ENCODE data around the gene ARHGAP6. TPM values are rescaled to one million over a fixed set of nuclear protein-coding genes. Genes with fewer than 3 reads are reported as not detected.

Gene ARHGAP6
- total and polyA plus RNA-seq, 2 of the 4 experiments (the other 2 are of a cell fraction) = 1.4 to 1.8 TPM

DNA sequence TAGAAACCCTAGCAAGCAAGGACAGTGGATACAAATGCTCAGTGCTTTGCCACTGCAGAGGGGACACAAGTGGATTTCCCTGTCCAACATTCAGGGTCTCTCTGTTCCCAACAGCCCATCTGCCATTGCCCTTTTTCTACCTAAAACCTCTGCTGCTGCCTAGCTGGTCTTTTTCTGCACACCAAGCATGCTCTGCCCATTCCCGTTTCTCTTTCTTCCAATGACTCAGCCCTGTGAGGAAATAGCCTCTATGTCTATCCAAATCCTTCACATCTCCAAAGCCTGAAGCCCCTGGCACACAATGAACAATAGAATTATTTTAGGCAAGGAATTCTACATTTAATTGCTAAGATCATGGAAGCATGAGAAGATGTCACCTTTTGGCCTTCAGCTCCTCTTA is 378.2 kb downstream of the ARHGAP6 start:
- H3K4ac ChIP-seq (ENCODE audit: low read depth, low read length) = no peak overlapping the region
- no peaks in the 10 kb centered on the region for H4K20me1 ChIP-seq (ENCODE audit: insufficient read depth, low read length)
- H2BK120ac ChIP-seq (ENCODE audit: low read depth, low read length) = no peak overlapping the region
- intact Hi-C loops (cut with micrococcal nuclease) = no loop called here
- H3K27me3 ChIP-seq (ENCODE audit: control insufficient read depth, insufficient read depth, low read length) = no peaks in the 10 kb centered on the region
- H3K9me3 ChIP-seq (ENCODE audit: control insufficient read depth, insufficient read depth, low read length) = no peaks in the 10 kb centered on the region
- H3K4me2 ChIP-seq (ENCODE audit: low read depth, low read length) = no peak overlapping the region
- H3K9me1 ChIP-seq (ENCODE audit: insufficient read depth, low read length) = peaks cover 2% of the 10 kb centered on the region
- no peak for TF ChIP-seq RCOR1 (IDR thresholded peaks at IDR 0.05; ENCODE audit: insufficient replicate concordance, low read length)
- TF ChIP-seq BHLHE40 (IDR thresholded peaks at IDR 0.05; ENCODE audit: low read depth, low read length) = no peak
- no peak for TF ChIP-seq CHD1 (IDR thresholded peaks at IDR 0.05; ENCODE audit: low read depth, low read length)
- TF ChIP-seq, protein P1, sequence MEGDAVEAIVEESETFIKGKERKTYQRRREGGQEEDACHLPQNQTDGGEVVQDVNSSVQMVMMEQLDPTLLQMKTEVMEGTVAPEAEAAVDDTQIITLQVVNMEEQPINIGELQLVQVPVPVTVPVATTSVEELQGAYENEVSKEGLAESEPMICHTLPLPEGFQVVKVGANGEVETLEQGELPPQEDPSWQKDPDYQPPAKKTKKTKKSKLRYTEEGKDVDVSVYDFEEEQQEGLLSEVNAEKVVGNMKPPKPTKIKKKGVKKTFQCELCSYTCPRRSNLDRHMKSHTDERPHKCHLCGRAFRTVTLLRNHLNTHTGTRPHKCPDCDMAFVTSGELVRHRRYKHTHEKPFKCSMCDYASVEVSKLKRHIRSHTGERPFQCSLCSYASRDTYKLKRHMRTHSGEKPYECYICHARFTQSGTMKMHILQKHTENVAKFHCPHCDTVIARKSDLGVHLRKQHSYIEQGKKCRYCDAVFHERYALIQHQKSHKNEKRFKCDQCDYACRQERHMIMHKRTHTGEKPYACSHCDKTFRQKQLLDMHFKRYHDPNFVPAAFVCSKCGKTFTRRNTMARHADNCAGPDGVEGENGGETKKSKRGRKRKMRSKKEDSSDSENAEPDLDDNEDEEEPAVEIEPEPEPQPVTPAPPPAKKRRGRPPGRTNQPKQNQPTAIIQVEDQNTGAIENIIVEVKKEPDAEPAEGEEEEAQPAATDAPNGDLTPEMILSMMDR (conservative IDR thresholded peaks at IDR 0.05; ENCODE audit: low read depth, low read length) = no peak
- no peak for TF ChIP-seq CEBPB (IDR thresholded peaks at IDR 0.05; ENCODE audit: low read depth, low read length)
- no peak for TF ChIP-seq POLR2A (IDR thresholded peaks at IDR 0.05; ENCODE audit: low read depth, low read length)
- TF ChIP-seq FOS (IDR thresholded peaks at IDR 0.05; ENCODE audit: low read depth, low read length) = no peak
- TF ChIP-seq MAFK (IDR thresholded peaks at IDR 0.05; ENCODE audit: low read depth, low read length) = no peak
- TF ChIP-seq MXI1 (IDR thresholded peaks at IDR 0.05; ENCODE audit: borderline replicate concordance, low read depth, low read length) = no peak
- TF ChIP-seq NFE2L2 (IDR thresholded peaks at IDR 0.05; ENCODE audit: low read depth, low read length) = no peak
- no peak for TF ChIP-seq RAD21 (IDR thresholded peaks at IDR 0.05; ENCODE audit: low read length)
- no peak overlapping the region for H2BK15ac ChIP-seq (ENCODE audit: low read depth, low read length)
- H3K27ac ChIP-seq (ENCODE audit: insufficient read depth, low read length) = no peak overlapping the region
- peak; percentile 44; the same call in 1 of the 2 replicates for ATAC-seq (ENCODE audit: low read depth)
- H2AK5ac ChIP-seq (ENCODE audit: low read depth, low read length) = no peak overlapping the region
- in situ Hi-C loops (cut with MboI; ENCODE audit: low sequenced_read_pairs) = no loop called here
- no peak overlapping the region for H3K4me3 ChIP-seq (ENCODE audit: insufficient read depth, low read depth, low read length)
- no CpG with 5 or more reads among the region's 1 CpG for WGBS, 2 experiments (ENCODE audit: extremely low coverage in 2 of 2, insufficient read length in 1 of 2)
- no peaks in the 10 kb centered on the region for H3K4me1 ChIP-seq (ENCODE audit: control insufficient read depth, insufficient read depth, low read length)
- H2AK9ac ChIP-seq (replicated peaks; ENCODE audit: low read depth, low read length, poor library complexity) = no peak overlapping the region
- H3K79me1 ChIP-seq (ENCODE audit: low read depth in 1 of 2, low read length in 2 of 2) = no peaks in the 10 kb centered on the region
- POLR2A ChIA-PET (ENCODE audit: unreplicated experiment) = no interaction called here
- CTCF ChIA-PET = no interaction called here
- H2BK20ac ChIP-seq (ENCODE audit: low read depth, low read length) = no peak overlapping the region
- no peaks in the 10 kb centered on the region for H3K36me3 ChIP-seq (ENCODE audit: control insufficient read depth, insufficient read depth, low read length)
- no peak overlapping the region for H4K8ac ChIP-seq (ENCODE audit: low read depth in 2 of 2, low read length in 2 of 2)
- H2BK5ac ChIP-seq (ENCODE audit: low read depth, low read length, poor library complexity, severe bottlenecking) = no peak overlapping the region
- H2AFZ ChIP-seq (replicated peaks; ENCODE audit: low read length, poor library complexity) = no peak overlapping the region
- H4K5ac ChIP-seq (ENCODE audit: low read depth, low read length) = no peak overlapping the region
- dilution Hi-C loops (cut with HindIII; ENCODE audit: low sequenced_read_pairs, unreplicated experiment) = no loop called here
- no peak overlapping the region for H3K56ac ChIP-seq (ENCODE audit: extremely low read depth, insufficient read depth, low read length)
- no peak overlapping the region for H3K23ac ChIP-seq (ENCODE audit: low read depth, low read length)
- H3K9ac ChIP-seq (ENCODE audit: low read depth, low read length) = no peak overlapping the region
- H4K91ac ChIP-seq (ENCODE audit: insufficient read depth, low read depth, low read length) = no peak overlapping the region
- H3K14ac ChIP-seq (replicated peaks; ENCODE audit: low read depth, low read length) = no peak overlapping the region
- BruUV-seq (replicated peaks) = no TSS peak
- H3K18ac ChIP-seq (ENCODE audit: low read depth, low read length) = no peak overlapping the region
- DNase-seq = peak; percentile 18
